CD4-positive, alpha-beta T cell treated with Interleukin-17A for 4 hours (primary cell): ENCODE measurements around the gene SEC22C.

Source experiments
- DNase-seq: peaks from one replicate; pipeline ENCODE4 v3.0.0-alpha.2; 2020; ENCODE audit warnings: mixed read lengths

SEC22C gene

DNA sequence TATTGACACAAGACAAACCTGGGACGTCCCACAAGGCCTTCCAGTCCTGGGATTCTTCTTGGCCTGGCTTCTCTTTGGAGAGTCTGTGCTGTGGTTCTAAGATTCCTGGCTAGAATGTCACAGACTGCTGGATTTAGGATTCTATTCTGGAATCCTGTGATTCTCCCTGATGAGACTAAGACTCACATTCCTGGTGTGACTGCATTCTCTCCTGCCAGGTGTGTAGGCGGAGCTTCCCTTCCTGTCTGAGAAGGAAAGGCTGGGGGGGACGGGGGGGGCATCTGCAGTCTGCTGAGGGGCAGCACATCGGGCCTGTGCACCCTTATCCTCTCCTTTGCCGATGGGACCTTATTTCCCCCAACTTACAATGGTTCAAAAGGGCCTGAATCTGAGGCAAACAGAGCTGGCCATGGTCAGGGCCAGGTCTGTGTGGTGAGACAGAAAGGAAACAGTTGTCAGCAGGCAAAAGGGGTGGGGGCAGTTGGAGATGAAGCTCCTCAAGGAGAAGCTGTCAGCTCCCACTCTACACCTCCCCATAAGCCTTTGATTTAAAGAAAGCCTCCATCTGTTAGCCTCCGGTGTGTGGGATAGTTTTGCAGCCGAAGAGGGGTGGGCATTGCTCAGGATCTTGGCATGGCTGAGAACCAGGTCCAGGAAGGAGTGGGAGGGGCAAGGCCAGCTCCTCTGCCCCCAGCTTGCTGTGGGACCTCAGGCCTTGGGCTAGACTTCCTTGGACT, 48.4 kb downstream of the SEC22C start:
- no peak for DNase-seq

DNA sequence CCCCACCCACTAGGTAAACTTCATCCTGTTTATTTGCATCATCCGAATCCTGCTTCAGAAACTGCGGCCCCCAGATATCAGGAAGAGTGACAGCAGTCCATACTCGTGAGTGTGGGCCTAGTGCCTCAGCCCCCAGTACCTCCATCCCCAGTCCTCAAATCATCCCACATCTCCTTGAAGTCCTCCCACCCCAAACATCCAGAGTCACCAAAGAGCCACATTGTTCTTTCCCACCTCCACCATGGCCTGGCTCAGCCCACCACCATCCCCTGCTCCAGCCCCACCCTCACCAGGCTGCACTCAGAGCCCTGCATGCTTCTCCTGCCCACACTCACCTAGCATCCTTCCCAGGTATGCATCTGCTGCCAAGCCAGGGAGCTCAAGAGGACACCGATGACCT, 49.5 kb downstream of the SEC22C start:
- no peak for DNase-seq

DNA sequence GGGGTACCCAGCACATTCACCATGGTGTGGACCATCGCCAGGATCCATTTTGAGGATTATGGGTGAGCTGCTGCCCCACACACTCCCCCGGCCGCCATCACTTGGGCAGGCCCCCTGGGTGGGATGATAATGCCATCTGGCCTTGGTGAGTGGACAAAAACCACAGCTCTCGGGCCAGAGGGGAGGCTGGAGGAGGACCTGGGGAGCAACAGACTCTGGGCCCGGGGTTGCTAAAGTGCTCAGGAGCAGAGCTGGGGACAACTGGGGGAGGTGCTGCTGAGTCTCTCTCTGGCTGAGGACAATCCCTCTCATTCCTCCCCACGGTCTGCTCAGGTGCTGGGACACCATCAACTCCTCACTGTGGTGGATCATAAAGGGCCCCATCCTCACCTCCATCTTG, 50.3 kb downstream of the SEC22C start:
- no peak for DNase-seq

DNA sequence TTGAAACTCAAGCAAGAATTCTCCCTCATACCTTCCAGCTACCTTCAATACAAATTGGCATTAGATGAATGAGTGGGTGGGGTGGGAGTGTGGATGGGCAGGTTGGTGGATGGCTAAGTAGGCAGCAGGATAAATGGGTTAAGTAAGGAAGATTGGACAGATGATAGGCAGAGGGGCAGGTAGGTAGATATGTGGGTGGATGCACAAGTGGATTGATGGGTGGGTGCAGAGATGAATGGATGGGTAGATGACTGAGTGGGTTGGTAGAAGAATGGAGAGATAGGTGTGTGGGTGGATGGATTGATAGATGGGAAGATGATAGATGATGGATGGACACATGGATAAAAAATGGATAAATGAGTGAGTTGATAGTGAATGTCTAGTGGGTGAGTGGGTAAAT, 51.7 kb downstream of the SEC22C start:
- DNase-seq = no peak

DNA sequence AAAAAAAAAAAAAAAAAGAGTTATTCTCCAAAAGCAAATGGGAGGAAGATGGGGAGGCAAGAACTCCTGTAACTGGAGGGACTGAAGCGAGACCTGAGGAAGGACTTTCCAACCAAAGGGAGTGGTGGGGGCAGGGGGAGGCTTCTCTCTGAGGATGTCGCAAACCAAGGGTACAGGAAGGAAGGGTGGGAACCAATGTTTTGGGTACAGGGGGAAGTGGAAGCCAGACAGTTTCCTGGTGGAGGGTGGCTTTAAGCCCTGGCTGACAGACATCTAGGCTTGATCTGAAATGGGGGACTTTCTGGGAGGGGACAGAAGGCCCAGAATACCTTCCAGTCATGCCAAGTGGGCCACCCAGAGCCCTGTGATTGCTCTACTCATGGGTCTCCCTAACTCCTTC, 52.3 kb downstream of the SEC22C start:
- peak; percentile 66 for DNase-seq

DNA sequence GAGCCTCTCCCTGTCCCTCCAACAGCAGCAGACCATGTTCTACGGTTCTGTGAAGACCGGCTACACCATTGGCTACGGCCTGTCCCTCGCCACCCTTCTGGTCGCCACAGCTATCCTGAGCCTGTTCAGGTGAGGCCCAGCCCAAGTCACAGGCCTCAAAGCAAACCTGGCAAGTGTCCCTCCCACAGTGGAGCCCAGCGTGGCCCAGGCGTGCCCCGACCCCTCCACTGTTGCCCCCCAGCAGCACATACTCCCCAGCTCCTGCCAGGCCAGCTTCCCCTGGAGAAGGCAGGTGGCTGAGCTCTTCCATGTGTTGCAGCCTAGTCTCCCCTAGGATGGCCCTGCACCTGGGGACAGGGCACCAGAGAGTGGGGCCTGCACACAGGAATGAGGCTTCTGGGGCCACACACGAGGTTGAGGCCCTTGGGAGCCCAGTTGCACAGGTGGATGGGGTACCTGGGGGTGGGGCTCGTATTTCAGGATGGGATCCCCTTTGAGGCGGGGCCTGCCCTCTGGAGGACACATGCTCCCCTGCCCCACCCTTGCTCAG, 54.3 kb downstream of the SEC22C start:
- DNase-seq = no peak

DNA sequence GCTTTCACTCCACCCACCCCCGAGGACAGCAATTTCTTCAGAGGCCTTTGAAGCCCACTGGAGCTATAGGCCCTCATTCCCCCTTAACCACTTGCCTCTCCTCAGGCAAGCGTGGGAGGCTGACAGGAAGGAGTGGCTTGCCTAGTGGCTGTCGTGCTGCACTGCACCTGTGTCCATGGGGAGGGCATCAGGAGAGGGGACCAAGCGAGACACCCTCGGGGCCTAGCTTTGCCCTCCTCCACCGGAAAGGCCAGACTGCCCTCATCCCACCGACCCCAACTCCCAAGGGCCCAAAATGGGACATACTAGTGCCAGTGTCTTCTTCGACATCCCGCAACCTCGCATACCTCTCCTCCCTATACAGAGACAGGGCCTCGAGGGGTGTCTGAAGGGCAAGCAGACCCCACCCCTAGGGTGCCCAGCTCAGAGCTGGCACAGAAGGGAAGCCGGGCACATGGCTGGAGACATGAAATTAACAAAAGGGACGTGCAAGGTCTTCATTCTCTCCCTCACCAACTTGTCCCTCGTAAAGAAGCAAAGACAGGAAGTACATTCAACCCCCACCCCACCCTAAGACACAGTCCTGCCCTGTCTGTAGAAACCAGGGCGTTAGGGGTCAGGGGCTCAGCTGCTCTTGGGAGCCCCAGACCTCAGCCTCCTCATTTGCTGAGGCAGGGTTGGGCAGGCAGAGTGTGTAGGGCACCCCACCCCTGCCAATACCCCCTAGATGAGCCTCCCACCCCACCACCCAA, 55.0 kb downstream of the SEC22C start:
- DNase-seq = peak; percentile 72

DNA sequence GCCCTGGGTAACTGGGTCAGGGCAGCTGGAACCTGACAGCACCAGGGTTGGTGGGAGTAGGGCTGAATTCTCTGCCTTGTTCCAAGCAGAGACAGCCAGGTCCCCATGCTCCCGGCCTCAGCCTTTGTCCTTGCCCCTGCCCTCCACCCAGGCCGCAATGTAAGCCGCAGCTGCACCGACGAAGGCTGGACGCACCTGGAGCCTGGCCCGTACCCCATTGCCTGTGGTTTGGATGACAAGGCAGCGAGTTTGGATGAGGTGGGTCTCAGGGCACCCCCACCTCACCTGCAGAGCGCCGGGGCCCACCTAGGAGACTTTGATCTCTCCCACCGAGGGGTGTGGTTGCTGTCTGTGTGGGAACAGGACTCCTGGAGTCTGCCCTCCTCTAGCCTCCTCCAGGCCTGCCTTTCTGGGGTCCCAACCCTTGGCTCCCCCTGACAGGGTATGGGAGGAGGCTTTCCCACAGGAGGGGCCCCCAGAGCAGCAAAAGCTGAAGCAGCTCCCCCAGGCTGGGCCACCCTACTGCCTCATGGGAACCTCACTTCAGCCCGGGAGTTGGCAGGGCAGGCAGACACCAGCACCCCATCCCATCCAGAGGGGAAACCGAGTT, 55.9 kb downstream of the SEC22C start:
- no peak for DNase-seq

DNA sequence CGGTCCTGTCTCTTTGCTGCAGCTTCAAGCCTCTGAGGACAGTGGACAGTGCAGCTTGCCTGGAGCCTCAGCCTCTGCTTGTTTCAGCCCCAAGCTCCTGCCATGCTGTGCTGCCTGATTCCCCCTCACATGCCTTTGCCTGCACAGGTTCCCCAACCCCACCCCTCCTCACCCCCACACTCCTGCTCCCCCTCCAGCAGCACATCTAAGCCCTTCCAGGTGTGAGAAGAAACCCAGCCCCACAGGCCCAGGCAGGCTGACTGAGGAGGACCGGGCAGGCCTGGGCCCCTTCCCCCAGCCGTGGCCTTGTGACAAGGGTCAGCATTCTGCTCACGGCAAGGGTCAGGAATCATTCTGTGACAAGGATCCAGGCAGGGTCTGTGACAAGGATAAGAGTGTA, 56.6 kb downstream of the SEC22C start:
- no peak for DNase-seq

DNA sequence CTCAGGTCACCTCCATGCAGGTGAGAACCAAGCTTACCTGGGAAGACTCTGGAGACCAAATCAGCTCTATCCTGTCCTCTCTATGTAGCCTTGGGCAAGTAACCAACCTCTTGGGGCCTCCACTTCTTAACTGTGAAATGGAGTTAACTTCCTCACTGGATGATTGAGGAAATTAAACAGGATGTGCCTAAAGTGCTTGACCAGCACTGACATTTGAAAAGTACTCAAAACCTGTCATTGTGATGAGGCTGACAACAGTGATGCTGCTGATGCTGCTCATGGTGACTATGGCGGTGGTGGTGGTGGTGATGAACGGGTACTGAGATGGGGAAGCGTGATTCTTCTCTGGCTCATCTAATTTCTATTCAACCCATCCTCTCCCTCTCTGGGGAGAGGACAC, 57.0 kb downstream of the SEC22C start:
- no peak for DNase-seq

DNA sequence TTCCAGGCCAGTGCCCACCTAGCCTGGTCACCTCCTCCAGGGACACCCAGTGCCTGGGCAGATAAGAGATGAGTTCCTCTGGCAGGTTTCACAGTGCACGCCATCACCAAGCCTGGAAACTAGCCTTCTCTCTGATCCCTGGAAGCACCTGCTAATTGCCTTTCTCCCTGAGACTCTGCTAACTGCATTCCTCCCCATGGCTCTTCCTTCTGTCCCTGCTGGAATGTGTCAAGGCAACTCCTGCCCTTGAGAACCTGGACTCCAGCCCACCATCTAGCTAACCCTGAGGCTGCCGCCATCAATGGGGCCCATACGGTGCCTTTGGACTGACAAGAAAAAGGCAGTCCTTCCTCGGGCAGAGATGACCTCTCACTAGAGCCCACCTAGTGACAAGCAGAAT, 60.9 kb downstream of the SEC22C start:
- DNase-seq = no peak

DNA sequence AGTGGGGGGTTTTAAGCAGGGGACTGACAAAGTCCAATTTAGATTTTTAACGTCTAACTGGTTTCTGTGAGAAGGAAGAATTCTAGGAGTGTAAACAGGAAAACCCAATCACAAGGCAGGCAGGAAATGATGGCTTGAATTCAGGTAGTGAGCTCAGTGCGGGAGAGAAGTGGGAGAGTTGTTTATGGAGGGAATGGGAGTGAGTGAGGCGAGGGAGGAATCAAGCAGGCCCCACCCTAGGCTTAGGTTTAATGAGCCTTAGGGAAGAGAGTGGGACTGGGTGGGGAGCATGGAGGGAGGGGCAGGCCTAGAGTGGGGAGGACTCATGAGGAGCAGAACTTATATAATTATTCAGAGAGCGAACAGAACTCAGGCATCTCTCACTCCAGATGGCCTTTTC, 61.4 kb downstream of the SEC22C start:
- DNase-seq = no peak

DNA sequence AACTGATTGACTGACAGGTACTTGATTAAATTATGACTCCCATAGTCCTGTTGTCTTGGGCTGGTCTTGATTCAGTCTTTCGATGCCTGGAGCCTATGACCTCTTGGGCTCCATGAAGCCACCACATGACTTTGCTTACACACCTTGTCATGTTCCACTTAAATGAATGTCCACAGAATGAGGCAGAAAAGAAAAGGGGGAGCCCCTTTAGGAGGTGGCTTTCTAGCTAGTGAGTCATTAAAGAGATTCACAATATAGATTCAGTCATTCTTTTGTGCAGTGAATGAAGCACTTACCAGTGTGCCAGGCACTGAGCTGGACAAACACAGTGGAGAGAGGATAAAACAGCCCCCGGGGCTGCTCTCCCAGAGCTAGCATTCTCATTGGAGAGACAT, 62.2 kb downstream of the SEC22C start:
- DNase-seq = peak; percentile 16

DNA sequence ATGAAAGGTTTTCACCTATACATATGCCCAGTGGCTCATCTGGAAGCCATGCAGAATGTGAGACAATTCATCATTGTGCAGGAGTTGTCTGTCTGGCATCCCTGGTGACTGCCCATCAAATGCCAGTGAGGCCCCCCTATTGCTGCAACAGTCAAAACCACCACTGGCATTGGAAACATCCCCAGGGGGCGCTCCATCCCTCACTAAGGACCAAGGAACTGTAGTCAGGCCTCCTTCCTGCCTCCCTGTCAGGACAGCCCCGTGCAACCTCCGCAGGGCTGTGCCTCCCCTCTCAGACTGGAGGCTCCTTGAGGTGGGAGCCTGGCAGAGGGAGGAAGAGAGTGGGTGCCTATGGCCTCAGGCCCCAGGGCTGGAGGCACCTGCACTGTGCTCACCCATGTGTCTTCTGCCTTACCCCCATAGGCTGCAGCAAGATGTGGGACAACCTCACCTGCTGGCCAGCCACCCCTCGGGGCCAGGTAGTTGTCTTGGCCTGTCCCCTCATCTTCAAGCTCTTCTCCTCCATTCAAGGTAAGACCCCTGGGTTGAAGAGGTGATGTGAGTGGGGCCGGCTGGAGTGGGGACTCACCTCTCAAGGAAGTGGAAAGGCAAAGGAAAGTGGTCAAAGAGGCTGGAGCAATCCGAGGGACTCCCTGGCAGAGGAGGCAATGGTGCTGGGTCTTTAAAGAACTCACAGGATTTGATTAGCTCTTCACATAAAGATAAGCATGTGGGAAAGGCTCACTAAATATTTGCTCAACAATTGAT, 62.8 kb downstream of the SEC22C start:
- DNase-seq = peak; percentile 76

DNA sequence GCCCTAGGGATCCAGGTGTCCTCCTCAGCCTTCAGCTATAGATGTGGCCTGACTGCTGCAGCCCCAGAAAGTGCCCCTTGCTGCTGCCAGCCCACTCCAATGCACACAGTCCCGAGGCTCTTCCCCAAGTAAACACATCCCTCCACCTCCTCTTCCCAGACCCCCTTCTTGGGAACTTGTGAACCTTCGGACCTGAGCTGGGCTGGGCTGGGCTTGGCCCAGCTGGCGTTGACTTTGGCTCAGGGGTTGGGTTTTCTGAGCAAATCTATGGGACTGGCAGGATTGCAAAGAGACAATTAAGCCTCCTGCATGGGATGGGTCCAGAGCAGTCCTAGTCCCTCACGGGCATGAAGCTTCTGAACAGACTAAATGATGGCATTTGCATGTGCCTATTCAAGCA, 64.7 kb downstream of the SEC22C start:
- no peak for DNase-seq

DNA sequence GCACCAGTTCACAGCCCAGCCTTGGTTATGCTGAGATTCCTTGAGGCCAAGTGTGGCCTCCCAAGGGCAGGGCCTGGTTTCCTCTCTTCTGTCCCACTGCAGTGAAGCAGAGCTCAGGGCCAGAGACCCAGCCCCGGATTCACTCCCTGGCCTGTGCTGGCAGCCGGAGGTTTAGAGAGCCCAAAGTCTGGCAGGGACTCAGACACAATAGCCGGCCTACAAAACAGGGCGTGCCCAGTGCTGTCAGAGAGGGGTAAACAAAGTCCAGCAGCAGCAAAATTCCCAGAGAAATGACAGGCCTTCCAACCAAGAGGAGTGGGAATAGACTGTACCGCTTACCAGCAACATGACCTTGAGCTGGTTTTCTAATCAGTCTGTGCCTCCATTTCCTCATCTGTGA, 65.3 kb downstream of the SEC22C start:
- DNase-seq = no peak

DNA sequence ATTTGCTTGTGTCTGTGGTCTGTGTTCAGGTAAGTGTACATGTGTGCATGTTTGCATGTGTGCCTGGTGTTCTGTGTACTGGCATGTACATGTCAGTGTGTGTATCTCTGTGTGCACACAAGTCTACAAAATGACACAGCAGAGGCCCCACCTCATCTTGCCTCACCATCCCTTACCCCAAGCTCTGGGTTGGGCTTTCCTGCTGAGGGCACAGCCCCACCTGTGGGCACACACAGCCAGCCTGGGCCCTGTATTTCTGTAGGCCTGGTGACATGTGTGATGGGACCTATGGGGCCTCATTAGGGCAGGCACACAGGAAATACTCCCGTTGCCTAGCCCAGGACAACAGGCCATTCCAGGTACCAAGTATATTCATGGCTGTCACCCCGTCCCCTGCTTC, 65.8 kb downstream of the SEC22C start:
- DNase-seq = no peak

DNA sequence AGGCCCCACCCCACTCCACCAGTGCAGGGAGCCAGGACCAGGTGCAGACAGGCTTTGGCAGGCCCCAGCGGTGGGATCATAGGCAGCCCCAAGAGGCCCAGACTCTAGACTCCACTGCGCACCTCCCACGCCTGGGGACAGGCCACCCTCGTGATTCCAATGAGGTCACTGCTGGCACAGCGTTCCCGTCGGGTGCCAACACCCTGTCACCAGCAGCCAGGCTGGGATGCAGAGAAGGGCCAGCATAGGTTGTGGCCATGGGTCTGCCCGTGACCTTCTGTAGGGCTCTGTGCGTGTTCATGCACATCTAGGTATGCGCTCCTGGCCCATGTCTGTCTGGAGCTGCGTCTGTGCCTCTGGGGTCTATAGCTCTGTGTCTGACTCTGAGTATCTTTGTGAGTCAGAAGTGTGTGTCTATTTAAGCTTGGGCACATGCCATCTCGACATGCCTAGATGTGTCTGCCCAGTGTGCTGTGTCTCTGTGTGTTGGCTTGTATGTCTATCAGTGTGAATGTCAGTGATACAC, 66.3 kb downstream of the SEC22C start:
- no peak for DNase-seq

DNA sequence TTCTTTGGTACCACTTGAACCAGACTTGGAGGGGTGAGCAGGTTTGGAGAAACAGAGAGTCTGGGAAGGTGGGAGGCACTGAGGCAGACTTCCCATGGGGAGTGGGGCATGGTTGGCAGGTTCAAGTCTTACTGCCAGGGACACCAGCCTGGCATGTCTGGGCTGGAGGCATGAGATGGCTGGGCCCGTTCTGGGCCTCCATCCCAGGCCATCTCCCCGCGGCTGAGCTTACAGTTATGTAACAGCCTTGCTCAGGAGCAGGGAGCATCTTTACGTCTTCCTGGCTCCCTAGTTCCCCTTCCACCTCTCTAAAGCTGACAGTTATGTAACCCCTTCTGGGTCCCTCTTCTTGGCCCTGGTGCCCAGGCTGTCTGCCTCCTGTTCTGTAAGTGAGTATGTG, 66.9 kb downstream of the SEC22C start:
- no peak for DNase-seq

DNA sequence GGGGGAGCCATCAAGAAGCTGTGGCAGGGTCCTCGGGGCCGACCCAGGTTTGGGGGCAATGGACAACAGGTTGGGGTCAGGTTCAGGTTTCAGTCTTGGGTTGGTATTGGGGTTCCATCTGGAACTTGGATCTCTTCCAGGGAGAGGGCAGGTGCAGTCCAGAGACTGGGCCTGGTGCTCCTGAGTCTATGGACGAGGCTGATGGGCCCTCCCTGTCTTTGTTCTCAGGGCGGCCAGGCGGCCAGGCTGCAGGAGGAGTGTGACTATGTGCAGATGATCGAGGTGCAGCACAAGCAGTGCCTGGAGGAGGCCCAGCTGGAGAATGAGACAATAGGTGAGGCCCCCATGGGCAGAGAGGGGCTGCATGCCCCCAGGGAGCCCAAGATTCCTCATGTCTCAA, 68.2 kb downstream of the SEC22C start:
- DNase-seq = no peak

DNA sequence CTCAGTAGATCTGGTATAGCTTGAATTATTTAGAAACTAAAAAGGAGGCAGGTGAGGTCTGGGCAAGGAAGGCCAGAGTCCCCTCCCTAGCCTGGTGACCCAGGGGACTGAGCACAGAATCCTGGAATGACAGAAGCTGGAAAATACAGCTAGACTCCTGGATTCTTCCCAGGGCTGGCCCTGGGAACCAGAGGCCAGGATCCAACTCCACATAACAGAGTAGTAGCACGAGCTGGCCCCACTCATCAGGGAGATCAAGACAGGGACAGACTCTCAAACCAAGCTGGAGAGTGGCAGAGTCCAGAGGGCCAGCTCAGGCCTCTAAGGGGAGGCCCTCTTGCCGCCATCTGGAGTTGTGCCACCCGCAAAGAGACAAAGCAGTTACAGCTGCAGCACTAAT, 68.6 kb downstream of the SEC22C start:
- DNase-seq = no peak

DNA sequence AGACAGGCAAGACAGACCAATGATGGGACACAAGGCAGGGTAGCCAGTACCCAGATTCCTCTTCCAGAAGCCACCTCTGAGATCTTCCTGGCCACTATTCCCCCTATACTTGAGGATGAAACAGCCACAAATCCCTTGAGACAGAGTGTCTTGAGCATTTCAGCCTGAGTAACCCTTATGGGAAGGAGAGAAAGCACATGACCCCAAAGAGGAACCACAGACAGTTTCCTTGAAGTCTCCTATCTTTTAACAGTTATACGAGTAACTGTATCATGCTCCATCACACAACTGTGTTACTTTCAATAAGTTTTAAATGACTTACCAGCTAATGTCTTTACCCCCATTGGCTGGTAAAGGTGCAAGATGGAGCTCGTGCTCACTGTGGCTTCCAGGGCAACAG, 70.0 kb downstream of the SEC22C start:
- DNase-seq = no peak

DNA sequence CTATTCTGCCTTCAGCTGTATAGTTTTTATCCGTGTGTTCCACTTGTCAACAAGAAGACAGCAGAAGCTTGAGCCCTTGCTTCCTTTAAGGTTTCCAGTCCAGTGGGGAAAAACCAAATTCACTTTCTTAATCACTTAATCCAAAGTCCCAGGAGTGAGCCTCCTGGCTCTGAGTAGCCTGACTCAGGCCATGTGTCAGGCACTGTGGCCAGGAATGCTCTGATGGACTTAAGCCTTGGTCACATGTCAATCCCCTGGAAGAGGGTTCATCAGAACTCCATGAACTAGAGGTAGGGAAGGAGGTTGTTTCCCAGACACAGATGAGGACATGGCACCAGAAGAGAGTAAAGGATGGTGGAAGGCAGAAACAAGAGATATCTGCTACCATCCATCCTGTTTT, 70.6 kb downstream of the SEC22C start:
- no peak for DNase-seq
